Stimulated activated effector memory CD8-positive, alpha-beta T cell treated with anti-CD3 and anti-CD28 coated beads, Interleukin-12 subunit alpha, Interleukin-12 subunit beta, amount 100 ng/mL, for 72 hours (primary cell): ENCODE data around the gene PRRX2.
A peak's percentile ranks its signal among the peaks of the same experiment; 100 is the strongest.

ENCODE experiments used
- ATAC-seq: fragments of 150-1000 bp; cut with Tn5 transposase; 2 replicates; pipeline ENCODE4 v1.10.0; 2021
- DNase-seq, 2 donors: peaks; one replicate each; pipeline ENCODE4 v3.0.0; 2021 to 2022; ENCODE audit warnings: low spot score in 2 of 2
- H3K27ac Mint-ChIP-seq: one replicate; pipeline ENCODE4 v1.8.0; 2022; ENCODE audit warnings: mild to moderate bottlenecking, mixed read lengths
- H3K36me3 Mint-ChIP-seq: one replicate; pipeline ENCODE4 v1.8.0; 2022; ENCODE audit warnings: mild to moderate bottlenecking, mixed read lengths
- H3K4me1 Mint-ChIP-seq: one replicate; pipeline ENCODE4 v1.8.0; 2022; ENCODE audit warnings: mixed read lengths
- H3K4me3 Mint-ChIP-seq: one replicate; pipeline ENCODE4 v1.8.0; 2022; ENCODE audit warnings: mild to moderate bottlenecking, mixed read lengths
- H3K9me3 Mint-ChIP-seq: one replicate; pipeline ENCODE4 v1.8.0; 2022; ENCODE audit warnings: mixed read lengths

PRRX2 gene

DNA sequence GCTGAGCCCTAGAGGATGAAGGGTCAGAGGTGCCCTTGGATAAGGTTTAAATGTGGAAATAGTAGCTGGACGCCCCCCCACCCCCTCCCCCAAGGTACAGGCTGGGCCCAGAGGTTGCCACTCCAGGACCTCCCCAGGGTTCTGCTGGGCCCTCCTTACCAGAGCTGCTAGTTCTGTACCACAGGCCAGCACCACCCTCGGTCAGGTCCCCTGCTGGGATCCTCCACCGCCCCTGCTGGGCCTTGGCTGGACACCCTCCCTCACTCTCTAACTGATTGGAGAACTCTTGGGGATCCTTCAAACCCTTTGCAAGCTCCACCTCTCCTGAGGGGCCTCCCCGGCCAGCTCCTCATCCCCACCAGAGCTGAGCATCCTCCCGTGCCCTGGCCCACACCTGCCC is 52.5 kb downstream of the PRRX2 start:
- Mint-ChIP-seq H3K9me3 (no peaks in the 10 kb centered on the region), H3K36me3 (no peaks in the 10 kb centered on the region), H3K27ac (no peak overlapping the region), H3K4me1 (no peaks in the 10 kb centered on the region), H3K4me3 (no peak overlapping the region)
- no peak for ATAC-seq
- no peak for DNase-seq

DNA sequence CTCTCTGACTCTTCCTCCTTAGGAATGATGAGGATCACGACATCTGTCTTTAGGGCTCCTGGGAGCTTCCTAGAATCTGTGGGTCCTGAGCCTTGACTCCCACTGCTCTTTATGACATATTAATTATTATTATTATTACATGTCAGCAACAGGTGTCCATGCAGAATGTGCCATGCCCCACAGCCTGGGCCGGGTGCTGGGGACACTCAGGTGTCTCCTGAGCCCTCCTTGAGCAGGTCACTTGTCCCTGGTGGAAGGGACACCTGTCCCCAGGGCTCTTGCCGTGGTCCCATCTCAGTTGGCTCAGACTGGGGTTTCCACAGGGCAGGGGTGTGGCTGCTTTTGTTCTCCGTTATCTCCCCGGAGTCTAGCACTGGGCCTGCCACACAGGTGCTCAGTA is 53.2 kb downstream of the PRRX2 start:
- Mint-ChIP-seq H3K4me1 (no peaks in the 10 kb centered on the region), H3K27ac (no peak overlapping the region), H3K9me3 (no peaks in the 10 kb centered on the region), H3K36me3 (no peaks in the 10 kb centered on the region), H3K4me3 (no peak overlapping the region)
- DNase-seq = no peak
- no peak for ATAC-seq

DNA sequence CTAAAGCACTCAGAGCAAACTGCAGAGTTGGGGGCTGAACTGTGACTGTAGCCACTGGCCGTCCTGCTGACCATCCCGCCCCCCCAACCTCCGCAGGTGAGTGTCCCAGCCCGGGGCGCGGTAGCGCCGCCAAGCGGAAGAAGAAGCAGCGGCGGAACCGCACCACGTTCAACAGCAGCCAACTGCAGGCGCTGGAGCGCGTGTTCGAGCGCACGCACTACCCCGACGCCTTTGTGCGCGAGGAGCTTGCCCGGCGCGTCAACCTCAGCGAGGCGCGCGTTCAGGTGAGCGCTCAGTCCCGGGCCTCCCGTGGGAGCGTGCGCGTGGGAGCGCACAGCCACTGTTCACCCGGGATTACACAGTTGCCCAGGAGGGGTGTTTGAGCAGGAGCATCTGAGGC is 53.7 kb downstream of the PRRX2 start:
- H3K4me3 Mint-ChIP-seq = no peak overlapping the region
- DNase-seq = no peak
- H3K36me3 Mint-ChIP-seq = no peaks in the 10 kb centered on the region
- H3K4me1 Mint-ChIP-seq = no peaks in the 10 kb centered on the region
- H3K9me3 Mint-ChIP-seq = no peaks in the 10 kb centered on the region
- no peak for ATAC-seq
- H3K27ac Mint-ChIP-seq = no peak overlapping the region

DNA sequence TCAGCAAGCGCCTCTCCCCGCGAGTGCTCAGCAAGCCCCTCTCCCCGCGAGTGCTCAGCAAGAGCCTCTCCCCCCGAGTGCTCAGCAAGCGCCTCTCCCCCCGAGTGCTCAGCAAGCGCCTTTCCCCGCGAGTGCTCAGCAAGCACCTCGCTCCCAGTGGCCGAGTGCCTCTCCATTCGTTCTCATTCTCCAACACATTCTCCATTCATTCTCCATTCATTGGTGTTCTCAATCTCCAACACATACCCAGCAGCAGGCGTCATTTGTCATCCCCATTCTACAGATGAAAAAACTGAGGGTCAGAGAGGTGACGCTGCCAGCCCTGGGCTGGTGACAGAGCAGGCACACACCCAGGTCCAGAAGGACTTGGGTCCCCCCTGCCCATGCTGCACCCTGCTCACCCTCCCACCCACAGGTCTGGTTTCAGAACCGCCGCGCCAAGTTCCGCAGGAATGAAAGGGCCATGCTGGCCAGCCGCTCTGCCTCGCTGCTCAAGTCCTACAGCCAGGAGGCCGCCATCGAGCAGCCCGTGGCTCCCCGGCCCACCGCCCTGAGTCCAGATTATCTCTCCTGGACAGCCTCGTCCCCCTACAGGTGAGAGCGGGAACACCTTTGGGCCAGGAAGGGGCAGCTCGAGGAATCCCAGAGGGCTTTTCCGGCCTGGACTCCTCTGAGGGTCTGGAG is 54.9 kb downstream of the PRRX2 start:
- Mint-ChIP-seq H3K36me3 (no peaks in the 10 kb centered on the region), H3K4me3 (no peak overlapping the region), H3K4me1 (no peaks in the 10 kb centered on the region), H3K9me3 (no peaks in the 10 kb centered on the region), H3K27ac (no peak overlapping the region)
- no peak for ATAC-seq
- no peak for DNase-seq

DNA sequence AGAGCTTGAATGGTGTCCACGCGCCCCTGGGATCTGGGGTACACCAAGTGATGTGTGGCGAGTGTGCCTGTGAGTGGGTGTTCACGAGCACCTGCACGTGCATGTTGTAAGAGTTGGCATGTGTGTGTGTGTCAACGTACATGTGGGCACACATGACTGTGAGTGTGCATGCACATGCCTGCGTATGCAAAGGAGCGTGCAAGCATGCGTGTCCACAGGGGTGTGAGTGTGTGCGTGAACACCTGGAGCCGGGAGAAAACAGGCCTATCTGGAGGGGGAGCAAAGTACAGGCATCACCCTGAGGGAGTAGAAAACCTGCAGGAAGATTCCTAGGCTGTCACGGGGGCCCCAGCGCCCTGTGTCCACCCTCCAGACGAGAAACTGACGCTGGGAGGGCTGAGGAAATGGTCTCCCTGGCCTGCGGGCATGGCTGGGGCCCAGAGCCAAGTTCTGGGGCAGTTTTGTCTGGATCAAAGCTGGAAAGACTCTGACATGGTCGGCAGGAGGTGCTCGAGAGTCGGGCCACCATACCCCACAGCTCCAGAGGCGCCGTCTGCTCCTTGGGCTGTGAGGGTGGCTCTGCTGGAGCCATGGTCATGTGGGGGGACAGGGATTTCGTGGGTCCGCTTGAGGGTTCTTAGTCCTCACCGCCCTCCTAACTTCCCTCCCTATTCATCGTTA is 55.6 kb downstream of the PRRX2 start:
- no peaks in the 10 kb centered on the region for H3K9me3 Mint-ChIP-seq
- H3K4me1 Mint-ChIP-seq = no peaks in the 10 kb centered on the region
- ATAC-seq (no peak), DNase-seq (no peak)
- H3K4me3 Mint-ChIP-seq = no peak overlapping the region
- no peak overlapping the region for H3K27ac Mint-ChIP-seq
- H3K36me3 Mint-ChIP-seq = no peaks in the 10 kb centered on the region

DNA sequence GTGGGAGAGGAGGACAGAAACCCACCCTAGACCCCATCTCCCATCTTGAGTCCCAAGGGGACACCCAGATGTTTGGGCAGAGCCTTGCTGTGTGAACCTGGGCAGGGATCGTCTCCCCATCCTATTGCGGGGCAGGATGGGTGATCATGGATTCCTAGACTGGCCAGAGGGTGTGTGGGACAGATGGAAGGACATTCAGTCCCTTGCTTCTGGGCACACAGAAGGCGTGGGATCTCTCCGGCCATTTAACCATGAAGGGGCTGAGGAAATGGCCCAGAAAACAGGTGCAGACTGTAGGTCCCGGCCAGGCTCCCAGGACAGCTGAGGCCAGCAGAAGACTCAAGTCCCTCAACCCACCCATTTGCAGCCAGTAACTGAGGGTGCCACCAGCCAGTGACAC is 57.5 kb downstream of the PRRX2 start:
- DNase-seq = no peak
- no peak for ATAC-seq
- no peak overlapping the region for H3K4me3 Mint-ChIP-seq
- no peaks in the 10 kb centered on the region for H3K9me3 Mint-ChIP-seq
- H3K36me3 Mint-ChIP-seq = no peaks in the 10 kb centered on the region
- no peak overlapping the region for H3K27ac Mint-ChIP-seq
- H3K4me1 Mint-ChIP-seq = no peaks in the 10 kb centered on the region

DNA sequence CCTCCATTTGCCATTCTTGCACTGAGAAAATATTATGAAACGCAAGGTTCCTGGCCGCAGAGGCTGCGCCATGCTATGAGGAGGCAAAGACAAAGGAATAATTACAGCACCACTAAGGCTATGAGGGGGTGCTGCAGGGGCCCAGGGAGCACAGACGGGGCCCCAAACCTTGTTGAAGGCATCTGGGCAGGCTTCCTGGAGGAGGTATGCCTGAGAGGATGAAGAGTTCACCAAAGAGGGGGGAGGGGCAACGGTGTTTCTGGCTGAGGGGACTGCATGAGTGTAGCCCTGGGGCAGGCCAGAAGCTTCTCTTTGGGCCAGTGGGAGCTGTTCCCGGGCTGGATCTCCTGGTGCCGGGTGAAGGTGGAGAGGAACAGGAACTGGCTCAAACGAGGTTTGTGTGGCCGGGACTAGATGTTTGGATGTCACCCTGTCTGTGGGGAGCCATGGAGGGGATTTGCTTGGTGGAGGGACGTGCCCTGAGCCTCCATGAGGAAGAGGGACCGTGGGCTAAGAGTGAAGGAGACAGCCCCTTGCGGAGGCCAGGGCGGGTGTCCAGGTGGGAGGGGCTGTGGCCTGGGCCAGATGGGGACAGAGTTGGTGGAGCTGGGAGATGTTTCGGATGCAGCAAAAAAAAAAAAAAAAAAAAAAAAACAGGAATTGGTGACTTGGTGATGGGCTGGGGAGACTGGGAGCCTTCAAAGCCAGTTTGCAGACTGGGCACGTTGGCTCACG is 59.2 kb downstream of the PRRX2 start:
- Mint-ChIP-seq H3K36me3 (no peaks in the 10 kb centered on the region), H3K9me3 (no peaks in the 10 kb centered on the region), H3K4me1 (no peaks in the 10 kb centered on the region), H3K4me3 (no peak overlapping the region), H3K27ac (peak overlapping the region; percentile 76)
- no peak for DNase-seq
- no peak for ATAC-seq

DNA sequence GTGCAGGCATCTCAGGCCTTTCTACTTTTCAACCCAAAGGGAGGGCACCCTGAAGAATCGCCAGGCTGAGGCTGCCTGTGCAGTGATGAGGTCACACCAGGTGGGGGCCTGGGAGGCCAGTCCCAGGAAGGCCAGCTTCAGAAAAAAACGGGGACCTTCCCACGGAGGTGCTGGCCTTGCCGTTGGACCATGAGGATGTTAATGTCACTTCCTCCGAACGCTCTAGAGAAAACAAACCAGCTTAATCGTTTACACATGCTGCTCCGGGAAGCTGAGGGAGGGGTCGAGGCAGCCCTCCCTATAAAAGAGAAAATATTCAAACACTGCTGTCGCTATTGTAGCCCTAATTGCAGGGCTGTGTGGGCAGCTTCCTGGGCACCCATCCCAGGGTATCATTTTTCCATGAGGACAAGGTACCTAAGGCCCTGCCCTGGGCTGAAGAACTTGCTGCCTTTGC is 60.4 kb downstream of the PRRX2 start:
- ATAC-seq (no peak), DNase-seq (no peak)
- H3K4me3 Mint-ChIP-seq = no peak overlapping the region
- no peaks in the 10 kb centered on the region for H3K36me3 Mint-ChIP-seq
- H3K4me1 Mint-ChIP-seq = no peaks in the 10 kb centered on the region
- no peaks in the 10 kb centered on the region for H3K9me3 Mint-ChIP-seq
- no peak overlapping the region for H3K27ac Mint-ChIP-seq

DNA sequence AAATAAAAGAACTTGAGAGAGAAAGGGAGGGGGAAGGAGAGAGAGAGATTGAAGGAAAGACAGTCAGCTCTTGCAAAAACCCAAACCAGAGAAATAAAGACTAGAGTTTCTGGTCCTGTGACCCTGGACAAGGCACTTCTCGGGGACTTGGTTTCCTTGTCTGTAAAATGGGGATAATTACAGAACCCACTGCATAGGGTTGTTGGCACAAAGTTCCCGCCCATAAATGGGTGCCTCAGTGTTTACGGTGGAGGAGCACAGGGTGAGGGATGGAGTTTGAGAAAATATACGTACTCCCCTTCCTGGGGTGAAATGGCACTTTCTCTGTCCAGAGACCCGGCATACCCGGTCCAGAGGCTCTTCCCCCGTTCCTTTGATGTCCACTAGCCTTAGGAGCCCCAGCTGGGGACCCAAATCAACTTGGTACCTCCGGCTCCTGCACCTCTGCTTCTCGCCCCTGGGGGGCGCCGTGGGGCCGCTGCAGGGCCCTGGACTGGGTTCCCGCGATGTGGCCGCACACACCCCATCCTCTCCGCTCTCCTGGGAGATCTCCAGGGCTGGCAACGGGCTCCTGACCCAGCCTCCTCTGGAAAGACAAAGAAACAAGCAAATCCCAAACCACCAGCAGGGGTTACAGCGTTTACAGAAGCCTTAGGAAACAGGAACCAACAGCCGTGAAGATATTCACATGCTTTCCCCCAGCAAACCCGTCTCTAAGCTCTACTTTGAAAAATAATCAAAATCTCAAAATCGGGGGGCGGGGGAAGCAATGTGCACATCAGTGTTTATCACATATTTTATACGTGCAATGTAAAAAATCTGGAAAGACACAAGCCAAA is 61.1 kb downstream of the PRRX2 start:
- Mint-ChIP-seq H3K4me1 (peaks cover 5% of the 10 kb centered on the region), H3K36me3 (peaks cover 5% of the 10 kb centered on the region), H3K27ac (no peak overlapping the region), H3K4me3 (no peak overlapping the region), H3K9me3 (no peaks in the 10 kb centered on the region)
- DNase-seq (peak; percentile 66 to 78), ATAC-seq (peak; percentile 82)

DNA sequence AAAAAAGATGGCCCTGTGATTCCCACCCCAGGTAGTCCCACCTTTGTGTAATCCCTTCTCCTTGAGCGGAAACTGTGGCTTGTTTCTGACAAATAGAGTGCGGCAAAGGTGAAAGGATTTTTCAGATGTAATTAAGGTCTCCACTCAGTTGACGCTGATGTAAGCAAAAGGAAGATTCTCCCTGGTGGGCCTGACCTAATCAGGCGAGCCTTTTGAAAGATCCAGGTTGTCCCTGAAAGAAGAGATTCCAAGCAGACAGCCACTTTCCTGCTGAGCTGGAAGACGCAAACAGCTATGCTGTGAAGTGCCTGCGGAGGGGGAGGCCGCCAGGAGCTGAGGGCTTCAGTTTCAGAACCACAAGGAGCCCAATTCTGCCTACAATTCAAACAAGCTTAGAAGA is 63.3 kb downstream of the PRRX2 start:
- no peak overlapping the region for H3K27ac Mint-ChIP-seq
- DNase-seq = no peak
- no peak overlapping the region for H3K4me3 Mint-ChIP-seq
- H3K4me1 Mint-ChIP-seq = peaks cover 6% of the 10 kb centered on the region
- no peak for ATAC-seq
- H3K36me3 Mint-ChIP-seq = peaks cover 5% of the 10 kb centered on the region
- H3K9me3 Mint-ChIP-seq = no peaks in the 10 kb centered on the region

DNA sequence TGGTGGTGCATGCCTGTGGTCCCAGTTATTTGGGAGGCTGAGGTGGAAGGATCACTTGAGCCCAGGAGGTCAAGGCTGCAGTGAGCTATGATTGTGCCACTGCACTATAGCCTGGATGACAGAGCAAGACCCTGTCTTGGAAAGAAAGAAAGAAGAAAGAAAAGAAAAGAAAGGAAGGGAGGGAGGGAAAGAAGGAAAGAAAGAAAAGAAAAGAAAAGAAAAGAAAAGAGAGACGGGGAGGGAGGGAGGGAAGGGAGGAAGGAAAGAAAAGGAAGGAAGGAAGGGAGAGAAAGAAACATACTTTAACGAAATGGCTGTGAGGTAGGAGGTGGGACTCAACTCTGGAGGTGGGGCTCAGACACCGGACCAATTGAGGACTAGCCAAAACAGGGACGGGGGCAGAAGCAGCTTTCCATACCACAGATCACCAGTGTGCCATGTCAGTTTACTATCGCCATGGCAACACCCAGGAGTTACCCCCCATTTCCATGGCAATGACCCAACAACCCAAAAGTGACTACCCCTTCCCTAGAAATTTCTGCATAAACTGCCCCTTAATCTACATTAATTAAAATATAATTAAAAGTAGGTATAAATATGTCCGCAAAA is 66.1 kb downstream of the PRRX2 start:
- H3K27ac Mint-ChIP-seq = no peak overlapping the region
- H3K36me3 Mint-ChIP-seq = peaks cover 5% of the 10 kb centered on the region
- no peak overlapping the region for H3K4me3 Mint-ChIP-seq
- DNase-seq (no peak), ATAC-seq (no peak)
- no peaks in the 10 kb centered on the region for H3K9me3 Mint-ChIP-seq
- H3K4me1 Mint-ChIP-seq = peaks cover 6% of the 10 kb centered on the region

DNA sequence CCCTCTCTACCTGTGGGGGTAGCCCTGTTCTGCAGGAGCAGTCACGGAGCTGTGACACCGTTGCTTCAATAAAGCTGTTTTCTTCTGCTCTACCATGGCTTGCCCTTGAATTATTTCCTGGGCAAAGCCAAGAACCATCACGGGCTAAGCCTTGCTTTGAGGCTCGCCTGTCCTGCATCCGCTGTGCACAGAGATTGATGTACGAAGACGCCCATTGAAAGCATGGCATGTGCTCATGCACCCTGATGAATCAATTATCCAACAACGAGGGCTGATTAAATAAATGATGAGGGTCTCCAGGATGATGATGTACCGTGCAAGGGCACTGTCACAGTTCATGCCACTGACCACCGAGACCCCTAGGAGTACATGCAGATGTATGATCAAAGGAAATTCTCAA is 66.7 kb downstream of the PRRX2 start:
- DNase-seq = no peak
- Mint-ChIP-seq H3K36me3 (peaks cover 5% of the 10 kb centered on the region), H3K9me3 (no peaks in the 10 kb centered on the region), H3K4me1 (peaks cover 6% of the 10 kb centered on the region), H3K27ac (no peak overlapping the region), H3K4me3 (no peak overlapping the region)
- no peak for ATAC-seq

DNA sequence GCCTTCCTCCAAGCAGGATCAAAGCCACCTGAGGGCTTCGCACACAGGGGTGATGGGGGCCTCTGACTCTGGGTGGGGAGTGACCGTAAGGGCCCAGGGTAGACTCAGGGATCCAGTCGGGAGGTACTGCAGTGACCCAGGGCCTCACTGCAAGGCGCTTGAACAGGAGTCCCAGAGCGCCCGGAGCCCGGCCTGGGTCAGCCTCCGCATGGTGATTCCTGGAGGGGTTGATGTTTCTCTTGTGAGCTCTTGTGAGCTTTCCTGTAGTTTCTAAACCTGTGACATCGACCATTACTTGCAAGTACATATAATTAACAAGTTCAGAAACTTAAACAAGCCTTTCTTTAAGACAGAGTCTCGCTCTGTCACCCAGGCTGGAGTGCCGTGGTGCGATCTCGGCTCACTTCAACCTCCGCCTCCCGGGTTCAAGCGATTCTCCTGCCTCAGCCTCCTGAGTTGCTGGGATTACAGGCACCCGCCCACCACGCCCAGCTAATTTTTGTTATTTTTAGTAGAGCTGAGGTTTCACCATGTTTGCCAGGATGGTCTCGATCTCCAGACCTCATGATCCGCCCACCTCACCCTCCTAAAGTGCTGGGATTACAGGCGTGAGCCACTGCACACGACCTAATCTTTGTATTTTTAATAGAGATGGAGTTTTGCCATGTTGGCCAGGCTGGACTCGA is 67.6 kb downstream of the PRRX2 start:
- H3K4me1 Mint-ChIP-seq = peaks cover 9% of the 10 kb centered on the region
- H3K27ac Mint-ChIP-seq = no peak overlapping the region
- H3K9me3 Mint-ChIP-seq = no peaks in the 10 kb centered on the region
- DNase-seq = no peak
- no peak overlapping the region for H3K4me3 Mint-ChIP-seq
- ATAC-seq = no peak
- peaks cover 5% of the 10 kb centered on the region for H3K36me3 Mint-ChIP-seq

DNA sequence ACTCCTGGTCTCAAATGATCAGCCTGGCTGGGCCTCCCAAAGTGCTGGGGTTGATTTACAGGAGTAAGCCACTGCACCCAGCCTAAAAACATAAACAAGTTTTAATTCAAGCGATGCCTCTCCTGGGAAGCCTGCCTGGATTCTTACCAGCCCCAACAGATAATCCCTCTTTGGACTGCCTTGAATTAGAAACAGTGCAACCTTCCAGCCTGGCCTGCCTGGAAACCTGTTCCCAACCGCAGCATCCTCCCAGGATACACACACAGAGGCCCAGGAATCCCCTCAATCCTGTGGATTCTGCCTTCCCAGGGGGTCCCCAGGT is 68.1 kb downstream of the PRRX2 start:
- H3K36me3 Mint-ChIP-seq = peaks cover 5% of the 10 kb centered on the region
- peaks cover 14% of the 10 kb centered on the region for H3K4me1 Mint-ChIP-seq
- H3K9me3 Mint-ChIP-seq = no peaks in the 10 kb centered on the region
- no peak overlapping the region for H3K4me3 Mint-ChIP-seq
- H3K27ac Mint-ChIP-seq = no peak overlapping the region
- DNase-seq = no peak
- ATAC-seq = no peak
